ENCODE data around the gene TPO.

Gene TPO

DNA sequence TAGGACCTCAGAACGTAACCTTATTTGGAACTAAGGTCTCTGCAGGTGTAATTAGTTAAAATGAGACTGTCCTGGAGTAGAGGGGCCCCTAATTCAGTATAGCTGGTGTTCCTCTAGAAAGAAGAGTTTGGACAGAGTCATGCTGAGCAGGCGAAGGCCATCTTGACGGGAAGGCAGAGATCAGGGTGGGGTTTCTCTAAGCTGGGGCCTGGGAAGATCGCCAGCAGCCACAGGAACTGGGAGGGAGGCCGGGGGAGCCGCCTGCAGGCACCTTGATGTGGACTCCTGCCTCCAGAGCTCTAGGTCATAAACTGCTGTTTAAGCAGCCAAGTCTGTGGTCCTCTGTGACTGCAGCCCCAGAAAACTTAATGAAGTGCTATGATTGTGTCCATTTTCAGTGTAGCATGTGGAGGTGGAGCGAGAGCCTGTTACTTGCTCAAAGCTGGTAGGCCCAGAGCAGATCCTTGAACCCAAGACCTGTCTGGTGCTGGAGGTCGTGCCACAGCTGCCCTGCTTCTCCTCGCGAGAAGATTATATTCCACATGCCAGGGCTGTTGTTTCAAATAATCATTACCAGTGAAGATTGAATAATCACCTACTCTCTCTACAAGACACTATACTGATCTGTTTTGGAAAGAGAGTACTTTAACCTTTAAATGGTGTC is 105.7 kb downstream of the TPO start:
- DNase-seq (ENCODE audit: extremely low read depth in 1 of 2, low read depth in 1 of 2), result no peak

DNA sequence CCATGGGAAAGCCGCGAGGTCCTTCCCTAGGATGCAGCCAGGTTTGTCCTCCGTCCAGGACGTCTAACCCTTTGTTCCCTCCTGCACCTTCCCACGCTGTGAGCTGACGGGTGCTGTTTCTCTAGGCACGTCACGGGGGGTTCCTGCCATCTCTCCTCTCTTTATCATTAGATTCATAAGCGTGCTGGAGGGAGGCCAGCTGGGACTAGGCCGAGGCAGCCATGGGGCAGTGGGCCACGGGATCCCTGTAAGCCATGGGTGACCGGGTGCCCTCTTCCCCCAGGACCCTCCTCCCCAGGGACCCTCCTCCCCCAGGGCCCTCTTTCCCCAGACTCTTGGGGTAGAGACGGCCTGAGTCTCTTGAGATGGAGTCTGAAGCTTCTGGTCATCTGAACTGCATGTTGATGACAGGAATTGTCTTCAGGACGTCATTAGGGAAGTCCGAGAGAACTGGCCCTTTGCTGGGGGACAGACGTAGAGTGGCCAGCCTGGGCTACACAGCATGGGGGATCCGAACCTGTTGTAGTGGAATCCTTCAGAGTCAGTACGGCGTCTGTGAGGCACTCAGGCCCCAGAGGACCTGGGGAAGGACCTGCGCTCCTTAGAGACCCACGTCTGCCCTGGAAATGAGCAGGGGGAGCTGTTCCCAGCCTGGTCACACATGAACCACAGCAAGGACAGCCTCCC is 108.1 kb downstream of the TPO start:
- DNase-seq (ENCODE audit: extremely low read depth in 1 of 2, low read depth in 1 of 2), result no peak

DNA sequence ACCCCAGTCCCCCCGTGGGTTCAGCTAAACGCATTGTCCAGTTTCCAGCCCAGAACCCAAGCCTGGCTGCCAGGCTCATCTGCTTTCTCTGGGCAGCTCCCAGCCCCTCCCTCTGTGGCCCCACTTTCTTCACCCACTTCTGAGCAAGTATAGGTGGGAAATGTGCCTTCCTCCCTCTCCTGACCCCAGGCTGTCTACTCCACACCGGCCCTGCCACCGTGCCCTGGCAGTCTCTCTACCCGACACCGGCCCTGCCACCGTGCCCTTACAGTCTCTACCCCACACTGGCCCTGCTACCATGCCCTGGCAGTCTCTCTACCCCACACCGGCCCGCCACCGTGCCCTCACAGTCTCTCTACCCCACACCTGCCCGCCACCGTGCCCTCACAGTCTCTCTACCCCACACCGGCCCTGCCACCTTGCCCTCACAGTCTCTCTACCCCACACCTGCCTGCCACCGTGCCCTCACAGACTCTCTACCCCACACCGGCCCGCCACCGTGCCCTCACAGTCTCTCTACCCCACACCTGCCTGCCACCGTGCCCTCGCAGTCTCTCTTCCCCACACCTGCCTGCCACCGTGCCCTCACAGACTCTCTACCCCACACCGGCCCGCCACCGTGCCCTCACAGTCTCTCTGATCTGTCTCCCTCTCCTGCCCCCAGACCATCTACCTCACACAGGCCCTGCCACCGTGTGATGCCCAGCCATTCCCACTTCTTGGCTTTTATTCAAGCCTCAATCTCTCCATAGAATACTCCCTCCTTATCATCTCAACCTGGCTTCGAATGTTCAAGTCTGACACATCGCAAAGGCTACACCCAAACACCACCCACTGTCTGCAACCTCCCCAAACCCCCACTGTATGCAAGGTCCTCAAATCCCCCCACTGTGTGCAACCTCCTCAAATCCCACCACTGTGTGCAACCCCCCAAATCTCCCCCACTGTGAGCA is 108.9 kb downstream of the TPO start:
- no peak for DNase-seq (ENCODE audit: extremely low read depth in 1 of 2, low read depth in 1 of 2)

DNA sequence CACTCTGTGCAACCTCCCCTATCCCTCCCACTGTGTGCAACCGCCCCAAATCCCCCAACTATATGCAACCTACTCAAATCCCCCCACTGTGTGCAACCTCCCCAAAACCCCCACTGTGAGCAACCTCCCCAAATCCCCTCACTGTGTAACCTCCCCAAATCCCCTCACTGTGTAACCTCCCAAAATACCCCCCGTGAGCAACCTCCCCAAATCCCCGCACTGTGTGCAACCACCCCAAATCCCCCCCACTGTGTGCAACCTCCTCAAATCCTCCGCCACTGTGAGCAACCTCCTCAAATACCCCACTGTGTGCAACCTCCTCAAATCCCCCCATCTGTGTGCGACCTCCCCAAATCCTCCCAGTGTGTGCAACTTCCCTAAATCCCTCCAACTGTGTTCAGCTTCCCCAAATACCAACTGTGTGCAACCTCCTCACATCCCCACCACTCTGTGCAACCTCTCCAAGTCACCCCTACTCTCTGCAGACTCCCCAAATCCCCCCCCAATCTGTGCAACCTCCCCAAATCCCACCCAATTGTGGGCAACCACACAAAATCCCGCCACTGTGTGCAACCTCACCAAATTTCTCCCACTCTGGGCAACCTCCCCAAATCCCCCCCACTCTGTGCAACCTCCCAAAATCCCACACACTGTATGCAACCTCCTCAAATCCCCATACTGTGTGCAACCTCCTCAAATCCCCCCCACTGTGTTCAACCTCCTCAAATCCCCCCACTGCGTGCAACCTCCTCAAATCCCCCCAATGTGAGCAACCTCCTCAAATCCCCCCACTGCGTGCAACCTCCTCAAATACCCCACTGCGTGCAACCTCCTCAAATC is 114.1 kb downstream of the TPO start:
- DNase-seq (ENCODE audit: extremely low read depth in 1 of 2, low read depth in 1 of 2), result no peak

DNA sequence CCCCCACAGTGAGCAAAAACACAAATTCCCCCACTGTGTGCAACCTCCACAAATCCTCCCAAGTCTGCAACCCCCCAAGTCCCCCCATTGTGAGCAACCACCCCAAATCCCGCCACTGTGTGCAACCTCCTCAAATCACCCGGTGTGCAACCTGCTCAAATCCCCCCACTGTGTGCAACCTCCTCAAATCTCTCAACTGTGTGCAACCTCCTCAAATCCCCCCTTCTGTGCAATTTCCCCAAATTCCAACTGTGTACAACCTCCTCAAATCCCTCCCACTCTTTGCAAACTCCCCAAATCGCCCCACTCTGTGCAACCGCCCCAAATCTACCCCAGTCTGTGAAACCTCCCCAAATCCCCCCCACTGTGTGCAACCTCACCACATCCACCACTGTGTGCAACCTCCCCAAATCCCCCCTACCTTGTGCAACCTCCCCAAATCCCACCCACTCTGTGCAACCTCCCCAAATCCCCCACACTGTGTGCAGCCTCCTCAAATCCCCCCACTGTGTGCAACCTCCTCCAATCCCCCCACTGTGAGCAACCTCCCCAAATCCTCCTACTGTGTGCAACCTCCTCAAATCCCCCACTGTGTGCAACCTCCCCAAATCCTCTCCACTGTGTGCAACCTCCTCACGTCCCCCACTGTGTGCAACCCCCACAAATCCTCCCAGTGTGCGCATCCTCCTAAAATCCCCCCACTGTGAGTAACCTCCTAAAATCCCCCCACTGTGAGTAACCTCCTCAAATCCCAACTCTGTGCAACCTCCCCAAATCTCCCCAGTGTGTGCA is 115.2 kb downstream of the TPO start:
- no peak for DNase-seq (ENCODE audit: extremely low read depth in 1 of 2, low read depth in 1 of 2)

DNA sequence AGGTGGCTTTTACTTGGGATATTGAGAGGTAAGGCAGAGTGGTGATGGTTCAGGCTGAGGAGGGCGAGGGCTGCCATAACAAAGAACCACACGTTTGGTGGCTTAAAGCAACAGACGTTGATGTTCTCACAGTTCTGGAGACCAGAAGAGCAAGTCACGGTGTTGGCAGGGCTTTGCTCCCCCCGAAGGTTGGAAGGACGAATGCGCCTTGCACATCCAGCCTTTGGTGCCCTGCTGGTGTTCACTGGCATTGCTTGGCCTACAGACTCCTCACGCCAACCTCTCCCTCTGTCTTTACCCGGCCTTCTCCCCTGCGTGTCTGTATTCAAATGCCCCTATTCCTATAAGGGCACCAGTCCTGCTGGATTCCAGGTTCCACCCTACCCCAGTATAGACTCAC is 125.4 kb downstream of the TPO start:
- no peak for DNase-seq (ENCODE audit: extremely low read depth in 1 of 2, low read depth in 1 of 2)

DNA sequence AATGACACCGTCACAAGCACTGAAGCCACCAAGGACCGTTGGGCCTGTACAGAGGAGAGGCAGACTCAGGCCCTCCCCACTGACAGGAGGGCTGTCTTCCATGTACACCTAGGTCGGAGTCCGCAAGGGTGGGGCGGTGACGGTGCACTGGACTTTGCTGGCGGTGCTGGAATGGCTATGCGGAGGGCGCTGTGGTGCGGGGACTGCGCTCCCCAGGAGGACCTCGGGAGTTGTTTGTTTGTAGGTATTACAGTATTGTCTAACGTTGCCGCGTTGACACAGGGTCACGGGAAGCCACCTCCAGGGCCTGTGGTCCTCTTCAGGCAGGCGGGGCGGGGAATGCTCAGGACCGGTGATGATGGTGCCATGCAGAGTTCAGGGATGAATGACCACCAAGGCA is 126.2 kb downstream of the TPO start:
- no peak for DNase-seq (ENCODE audit: extremely low read depth in 1 of 2, low read depth in 1 of 2)

DNA sequence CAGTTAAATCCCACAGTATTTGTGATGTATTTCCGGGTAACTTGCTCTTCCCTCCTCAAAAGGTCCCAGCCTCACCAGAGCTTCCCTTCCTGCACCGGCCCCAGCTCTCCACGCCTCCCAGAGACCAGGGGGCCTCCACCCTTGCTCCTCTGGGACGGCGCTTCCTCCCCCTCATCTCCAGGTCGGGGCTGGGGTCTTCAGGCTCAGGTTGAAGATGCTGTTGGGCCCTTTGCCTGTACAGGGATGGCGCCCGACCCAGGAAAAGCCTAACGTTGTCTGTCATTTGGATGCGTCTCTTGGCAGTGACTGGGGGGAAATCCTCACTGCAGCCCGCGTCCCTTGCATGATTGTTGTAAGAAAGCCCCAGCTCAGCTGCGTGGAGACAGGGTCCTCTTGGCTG is 126.7 kb downstream of the TPO start:
- no peak for DNase-seq (ENCODE audit: extremely low read depth in 1 of 2, low read depth in 1 of 2)

DNA sequence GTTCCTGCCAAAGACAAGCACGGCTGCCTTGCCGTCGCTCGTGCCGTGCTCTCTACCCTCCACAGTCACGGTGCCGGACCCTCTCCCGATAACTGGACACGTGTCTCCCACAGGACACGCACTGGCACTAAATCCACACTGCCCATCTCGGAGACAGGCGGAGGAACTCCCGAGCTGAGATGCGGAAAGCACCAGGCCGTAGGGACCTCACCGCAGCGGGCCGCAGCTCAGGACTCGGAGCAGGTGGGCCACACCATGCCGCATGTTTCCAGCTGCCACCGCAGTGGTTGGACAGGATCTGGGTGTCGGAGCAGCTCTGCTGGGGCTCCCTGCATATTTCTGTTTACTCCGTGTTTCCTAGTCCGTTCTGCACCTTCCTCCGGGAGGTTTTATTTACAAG is 127.2 kb downstream of the TPO start:
- DNase-seq (ENCODE audit: extremely low read depth in 1 of 2, low read depth in 1 of 2), result no peak

DNA sequence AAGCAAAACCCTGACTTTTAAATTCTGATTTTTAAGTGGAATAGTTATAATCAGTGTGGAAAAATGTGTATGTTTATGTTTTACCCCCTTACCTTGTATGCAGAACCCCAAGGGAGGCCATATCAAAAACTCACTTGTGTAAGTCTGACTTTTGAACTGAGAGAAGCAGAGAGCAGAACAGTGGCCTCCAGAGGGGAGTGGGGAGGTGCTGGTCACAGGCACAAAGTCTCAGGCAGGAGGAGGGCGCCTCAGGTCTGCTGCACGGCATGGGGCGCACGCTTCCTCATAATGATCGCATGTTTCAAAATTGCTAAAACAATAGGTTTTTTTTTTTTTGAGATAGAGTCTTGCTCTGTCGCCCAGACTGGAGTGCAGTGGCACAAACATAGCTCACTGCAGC is 127.8 kb downstream of the TPO start:
- DNase-seq (ENCODE audit: extremely low read depth in 1 of 2, low read depth in 1 of 2), result no peak

DNA sequence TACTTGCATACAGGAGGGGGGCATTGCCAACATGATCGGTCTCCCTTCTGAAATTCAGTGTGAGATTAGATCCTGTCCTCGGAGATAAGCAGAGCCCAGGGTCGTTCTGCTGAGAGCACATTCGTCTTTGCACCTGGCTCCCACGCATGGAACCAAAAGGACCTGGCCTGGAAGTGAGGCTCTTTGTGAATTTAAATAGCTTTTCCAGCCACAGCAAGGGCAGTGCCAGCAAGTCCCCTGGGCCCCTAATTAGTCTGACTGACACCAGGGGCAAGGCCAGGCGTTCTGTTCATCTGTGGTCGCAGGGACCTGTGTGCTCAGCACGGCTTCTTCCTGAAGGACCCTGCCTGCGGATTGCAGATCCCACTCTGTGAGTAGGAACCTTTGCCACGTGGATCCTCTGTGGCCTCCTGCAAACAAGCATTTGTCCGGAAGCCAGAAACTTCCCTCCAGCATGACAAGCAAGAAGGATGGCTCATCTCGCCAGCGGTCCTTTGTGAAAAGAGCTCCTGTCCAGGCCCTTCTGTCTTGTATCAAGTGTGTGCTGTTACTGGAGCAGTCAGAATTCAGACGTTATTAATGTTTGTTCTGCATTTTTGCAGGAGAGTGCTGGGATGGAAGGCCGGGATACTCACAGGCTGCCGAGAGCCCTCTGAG is 128.7 kb downstream of the TPO start:
- DNase-seq (ENCODE audit: extremely low read depth in 1 of 2, low read depth in 1 of 2), result no peak

DNA sequence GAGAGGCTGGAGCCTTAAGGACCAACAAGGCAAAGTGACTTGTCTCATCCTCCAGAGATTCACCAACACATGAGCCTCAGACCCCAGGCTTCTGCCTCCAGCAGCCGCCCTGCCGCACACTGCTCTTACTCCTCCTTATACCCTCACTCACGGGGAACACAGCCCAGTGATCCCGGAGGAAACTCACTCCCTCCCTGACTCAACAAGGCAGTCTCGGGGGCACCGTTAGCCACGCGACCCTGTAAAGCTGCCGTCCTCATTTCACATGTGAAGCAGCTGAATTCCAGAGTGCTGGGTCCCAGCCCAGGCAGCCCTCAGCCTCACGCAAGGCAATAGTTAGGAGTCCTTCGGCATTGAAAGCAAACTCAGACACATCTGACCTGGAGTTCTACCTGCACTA is 129.7 kb downstream of the TPO start:
- no peak for DNase-seq (ENCODE audit: extremely low read depth in 1 of 2, low read depth in 1 of 2)

DNA sequence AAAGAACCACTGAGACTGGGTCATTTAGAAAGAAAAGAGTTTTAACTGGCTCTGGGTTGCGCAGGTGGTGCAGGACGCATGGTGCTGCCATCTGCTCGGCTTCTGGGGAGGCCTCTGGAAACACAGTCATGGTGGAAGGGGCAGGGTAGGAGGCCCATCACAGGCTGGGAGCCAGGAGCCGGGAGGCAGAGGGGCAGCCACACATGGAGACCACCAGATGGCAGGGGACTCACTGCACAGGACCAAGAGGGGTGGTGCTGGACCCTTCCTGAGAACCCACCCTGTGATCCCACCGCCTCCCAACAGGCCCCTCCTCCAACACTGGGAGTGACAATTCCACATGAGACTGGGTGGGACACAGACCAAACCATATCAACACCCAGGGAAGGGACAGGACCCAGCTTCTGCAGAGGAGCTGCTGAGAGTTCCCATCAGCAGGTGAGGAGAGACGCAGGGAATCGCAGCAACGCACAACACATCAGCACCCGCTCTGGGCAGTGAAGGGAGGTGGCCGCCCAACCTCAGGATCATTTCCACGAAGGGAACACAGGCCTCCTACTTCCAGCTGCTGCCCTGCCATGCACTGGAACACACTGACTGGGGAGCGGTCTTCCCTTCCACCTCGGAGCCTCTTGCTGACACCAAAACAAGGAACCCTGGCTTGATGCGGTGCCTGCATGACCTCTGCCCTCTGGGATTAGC is 130.7 kb downstream of the TPO start:
- no peak for DNase-seq (ENCODE audit: extremely low read depth in 1 of 2, low read depth in 1 of 2)

DNA sequence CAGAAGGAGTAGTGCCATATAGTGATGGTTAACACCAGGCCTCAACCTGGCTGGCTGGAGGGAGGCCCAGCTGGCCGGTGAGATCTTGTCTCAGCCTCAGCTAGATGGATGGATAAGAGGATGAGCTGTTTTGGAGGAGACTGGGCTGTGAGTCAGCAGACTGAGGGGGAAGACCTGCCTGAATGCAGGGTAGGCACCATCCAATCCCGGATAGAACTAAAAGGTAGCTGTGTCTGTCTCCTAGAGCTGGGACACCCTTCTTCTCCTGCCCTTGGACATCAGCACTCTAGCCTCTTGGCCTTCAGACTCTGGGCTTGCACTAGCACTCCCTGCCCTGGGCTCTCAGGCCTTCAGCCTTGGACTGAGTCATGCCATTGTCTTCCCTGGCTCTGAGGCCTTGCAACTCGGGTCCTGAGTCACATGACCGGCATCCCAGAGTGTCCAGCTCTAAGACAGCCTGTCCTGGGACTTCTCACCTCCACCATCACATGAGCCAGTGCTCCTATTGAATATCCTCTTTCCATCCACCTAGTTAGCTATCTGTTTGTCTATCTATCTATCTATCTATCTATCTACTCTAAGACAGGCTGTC is 131.3 kb downstream of the TPO start:
- no peak for DNase-seq (ENCODE audit: extremely low read depth in 1 of 2, low read depth in 1 of 2)

DNA sequence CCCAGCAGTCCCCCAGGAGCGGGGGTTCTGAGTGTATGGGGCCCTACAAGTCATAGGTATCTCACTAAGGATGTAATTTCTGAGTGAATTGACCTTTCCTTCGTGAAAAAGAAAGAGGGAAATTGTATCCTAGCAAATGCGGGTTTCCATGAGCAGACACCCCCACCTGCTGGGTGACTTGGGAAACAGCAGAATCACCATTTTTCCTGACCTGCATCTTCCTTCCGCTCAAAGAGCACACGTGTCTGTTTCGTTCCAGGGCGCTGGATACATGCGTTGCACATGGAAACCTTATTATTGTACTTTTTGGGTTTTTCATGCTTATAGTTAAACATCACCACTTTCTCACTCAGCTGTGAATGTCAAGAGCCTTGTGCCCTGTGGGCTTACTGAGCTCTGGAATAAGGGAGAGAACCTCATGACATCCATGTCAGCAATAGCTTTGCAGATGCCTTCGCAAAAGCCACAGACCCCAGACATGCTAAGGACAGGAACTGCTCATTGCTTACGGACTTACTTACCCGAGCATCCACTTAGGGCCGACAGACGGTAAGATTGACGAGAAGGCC is 132.8 kb downstream of the TPO start:
- no peak for DNase-seq (ENCODE audit: extremely low read depth in 1 of 2, low read depth in 1 of 2)

DNA sequence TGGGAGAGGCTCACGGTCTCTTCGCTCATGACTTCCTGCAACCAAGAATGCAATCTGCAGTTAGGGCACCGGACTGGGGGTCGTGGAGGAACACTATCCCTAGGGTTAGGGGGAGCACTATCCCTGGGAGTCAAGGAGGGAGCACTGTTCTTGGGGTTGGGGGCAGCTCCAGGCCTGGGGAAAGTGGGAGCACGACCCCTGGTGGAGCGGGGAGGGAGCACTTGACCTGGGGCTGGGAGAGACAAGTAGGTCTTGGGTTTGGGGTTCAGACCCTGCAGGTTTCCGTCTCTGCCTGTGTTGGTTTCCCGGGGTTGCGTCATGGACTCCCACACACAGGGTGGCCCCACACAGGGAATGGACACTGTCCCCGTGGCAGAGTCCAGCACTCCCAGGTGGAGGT is 133.6 kb downstream of the TPO start:
- DNase-seq (ENCODE audit: extremely low read depth in 1 of 2, low read depth in 1 of 2), result no peak

DNA sequence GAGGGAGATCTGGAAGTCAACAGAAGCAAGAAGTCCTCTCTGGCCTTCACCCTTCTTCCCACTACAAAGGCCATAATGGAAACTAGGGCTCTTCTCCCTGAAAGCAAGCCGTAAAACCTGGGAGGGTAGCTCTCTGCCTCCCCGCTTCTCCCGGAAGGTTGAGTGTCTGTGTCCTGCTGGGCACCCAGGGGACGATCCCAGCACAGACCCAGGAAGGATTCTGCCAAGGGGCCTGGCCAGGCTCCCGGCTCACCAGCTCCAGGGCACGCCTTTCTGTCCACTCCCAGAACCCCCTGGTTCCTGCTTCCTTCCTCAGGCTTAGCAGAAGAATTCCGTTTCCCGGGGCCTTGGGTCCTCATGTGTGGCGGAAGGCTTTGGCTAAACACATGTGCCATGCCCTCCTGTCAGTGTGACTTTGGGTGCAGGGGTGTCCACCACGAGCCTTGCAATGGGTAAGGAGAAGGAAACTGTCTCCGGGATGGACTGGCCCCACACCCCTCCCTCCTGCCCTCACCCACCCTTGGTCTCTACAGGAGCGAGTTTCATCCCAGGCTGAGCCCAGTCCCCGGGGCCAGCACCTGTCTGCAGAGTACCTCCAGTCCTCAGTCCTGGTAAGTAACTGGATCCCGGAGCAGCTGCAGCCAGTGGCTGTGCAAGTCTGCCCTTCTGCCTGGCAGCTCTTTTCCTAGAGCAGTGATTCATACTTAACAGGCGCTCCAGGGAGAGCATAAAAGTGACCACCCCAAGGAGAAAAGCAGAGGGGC is 135.8 kb downstream of the TPO start:
- DNase-seq (ENCODE audit: extremely low read depth in 1 of 2, low read depth in 1 of 2), result no peak

DNA sequence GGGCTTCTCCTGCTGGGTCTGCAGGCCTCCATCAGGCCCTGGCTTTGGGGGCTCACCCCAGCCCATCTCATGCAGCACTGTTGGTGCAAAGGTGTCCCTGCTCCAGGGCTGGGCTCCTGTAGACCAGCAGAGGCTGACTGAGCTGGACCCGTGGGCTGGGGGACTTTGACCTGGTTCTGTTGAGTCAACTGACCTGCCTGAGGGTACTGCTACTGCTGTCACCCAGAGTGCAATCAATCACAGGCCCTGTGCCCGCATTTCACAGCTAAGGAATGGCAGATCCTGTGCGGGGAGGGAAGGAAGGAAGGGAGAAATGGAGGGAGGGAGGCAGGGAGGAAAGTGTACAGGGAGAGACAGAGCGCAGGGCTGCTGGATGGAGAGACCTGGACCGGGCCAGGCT is 136.8 kb downstream of the TPO start:
- DNase-seq (ENCODE audit: extremely low read depth in 1 of 2, low read depth in 1 of 2), result no peak

Data from activated CD8-positive, alpha-beta memory T cell treated with anti-CD3 and anti-CD28 coated beads for 1 hour (primary cell).